Keratinocyte (primary cell): ENCODE results near the gene FUT7.

Experiments
- CTCF ChIP-seq, 3 experiments: IDR thresholded peaks in 1 of 3; conservative IDR thresholded peaks in 1 of 3; optimal IDR thresholded peaks in 1 of 3; 2 replicates in 2 of 3; 3 replicates in 1 of 3; pipeline versions ENCODE3 to v1.5.1; 2011; ENCODE audit warnings: low read length in 3 of 3, mild to moderate bottlenecking in 3 of 3, moderate library complexity in 2 of 3, control low read depth in 1 of 3, inconsistent platforms in 1 of 3; ENCODE audit not compliant: insufficient read depth in 2 of 3; ENCODE audit errors: extremely low read depth in 1 of 3
- EZH2 ChIP-seq: IDR thresholded peaks from one replicate; pipeline ENCODE4 v1.6.1; 2012; ENCODE audit warnings: inconsistent platforms, mild to moderate bottlenecking, low read length, moderate library complexity

GRCh38 chr9:137035937-137036336 lies 4.0 kb upstream of the FUT7 start:
- TF ChIP-seq CTCF (optimal IDR thresholded peaks at IDR 0.05 in 1 of 3, IDR thresholded peaks at IDR 0.05 in 1 of 3, conservative IDR thresholded peaks at IDR 0.05 in 1 of 3; ENCODE audit: extremely low read depth in 1 of 3, insufficient read depth in 2 of 3, low read length in 3 of 3) = no peak
- TF ChIP-seq EZH2 = no peak
